NT2/D1 (cell line): Measurements from ENCODE around the gene CDS1.
"Not testable (repeated sequence)": the region's sequence is repeated elsewhere in the genome, so short reads cannot be mapped to it uniquely, and the experiment has no call there.

ENCODE experiments used
- DNase-seq: peaks from one replicate; pipeline ENCODE4 v3.0.0-alpha.2; 2011; ENCODE audit warnings: low read depth, low spot score
- H3K27me3 ChIP-seq: 2 replicates; pipeline ENCODE4 v1.6.0; 2011; ENCODE audit warnings: mild to moderate bottlenecking; ENCODE audit not compliant: insufficient read length, insufficient read depth
- H3K36me3 ChIP-seq: 2 replicates; pipeline ENCODE4 v1.6.1; 2011; ENCODE audit warnings: mild to moderate bottlenecking, low read length, mixed read lengths; ENCODE audit not compliant: insufficient read depth, insufficient read length
- H3K4me1 ChIP-seq: 2 replicates; pipeline ENCODE4 v1.5.1; 2011; ENCODE audit not compliant: insufficient read depth, insufficient read length
- H3K4me3 ChIP-seq: 2 replicates; pipeline ENCODE4 v1.5.1; 2011; ENCODE audit warnings: low read depth; ENCODE audit not compliant: insufficient read length
- H3K9ac ChIP-seq: 2 replicates; pipeline ENCODE4 v1.6.0; 2011; ENCODE audit warnings: low read depth; ENCODE audit not compliant: insufficient read length
- H3K9me3 ChIP-seq: 2 replicates; pipeline ENCODE4 v1.5.1; 2011; ENCODE audit warnings: mild to moderate bottlenecking, low read length; ENCODE audit not compliant: insufficient read depth
- SUZ12 ChIP-seq: IDR thresholded peaks from 2 replicates; pipeline ENCODE4 v1.6.1; 2011; ENCODE audit not compliant: insufficient read length, insufficient read depth; ENCODE audit errors: extremely low read depth
- YY1 ChIP-seq: IDR thresholded peaks from 2 replicates; pipeline ENCODE4 v1.6.1; 2011; ENCODE audit not compliant: insufficient read length, insufficient read depth
- ZNF274 ChIP-seq: IDR thresholded peaks from 2 replicates; pipeline ENCODE4 v1.6.1; 2011; ENCODE audit warnings: mild to moderate bottlenecking, low read depth, low read length

The CDS1 gene

GRCh38 chr4:84582988-84583875 lies at the start of gene CDS1:
Gene CDS1, plus strand, starts transcription at chr4:84583127. Its CDS starts 275 bp downstream, at chr4:84583402.
- no peaks in the 10 kb centered on the region for H3K4me1 ChIP-seq
- H3K36me3 ChIP-seq: no peaks in the 10 kb centered on the region
- no peak for DNase-seq
- TF ChIP-seq SUZ12: no peak
- no peak for TF ChIP-seq YY1
- no peak for TF ChIP-seq ZNF274
- H3K27me3 ChIP-seq: peaks cover 43% of the 10 kb centered on the region
- peak within 1 kb of the TSS; percentile 74 for H3K9ac ChIP-seq
- H3K9me3 ChIP-seq: no peaks in the 10 kb centered on the region
- H3K4me3 ChIP-seq: peak within 1 kb of the TSS; percentile 75

- no peak for DNase-seq
- TF ChIP-seq YY1: no peak
- no peak for TF ChIP-seq SUZ12
- no peak for TF ChIP-seq ZNF274
- Histone ChIP-seq H3K9me3 (no peaks in the 10 kb centered on the region), H3K4me1 (no peaks in the 10 kb centered on the region), H3K27me3 (no peaks in the 10 kb centered on the region), H3K36me3 (no peaks in the 10 kb centered on the region), H3K9ac (no peak overlapping the region), H3K4me3 (no peak overlapping the region)
Measured at GRCh38 chr4:84535901-84536300, 47.0 kb upstream of the CDS1 start.

- DNase-seq: no peak
- TF ChIP-seq YY1 (no peak), SUZ12 (no peak), ZNF274 (no peak)
- Histone ChIP-seq H3K36me3 (no peaks in the 10 kb centered on the region), H3K27me3 (no peaks in the 10 kb centered on the region), H3K4me3 (no peak overlapping the region), H3K9ac (no peak overlapping the region), H3K4me1 (no peaks in the 10 kb centered on the region), H3K9me3 (no peaks in the 10 kb centered on the region)
Measured at GRCh38 chr4:84545093-84545492, 37.8 kb upstream of the CDS1 start.

- DNase-seq: no peak
- Histone ChIP-seq H3K36me3 (no peaks in the 10 kb centered on the region), H3K9ac (no peak overlapping the region), H3K4me1 (no peaks in the 10 kb centered on the region), H3K4me3 (no peak overlapping the region), H3K9me3 (no peaks in the 10 kb centered on the region), H3K27me3 (no peaks in the 10 kb centered on the region)
- TF ChIP-seq YY1 (no peak), SUZ12 (no peak), ZNF274 (no peak)
Measured at GRCh38 chr4:84547211-84547610, 35.7 kb upstream of the CDS1 start.

- not testable (repeated sequence) for H3K4me3 ChIP-seq, H3K36me3 ChIP-seq, H3K9ac ChIP-seq, H3K4me1 ChIP-seq, H3K27me3 ChIP-seq, H3K9me3 ChIP-seq, DNase-seq
Measured at GRCh38 chr4:84549191-84549590, 33.7 kb upstream of the CDS1 start.

GRCh38 chr4:84562156-84562555 lies 20.8 kb upstream of the CDS1 start:
- no peaks in the 10 kb centered on the region for H3K36me3 ChIP-seq
- peaks cover 9% of the 10 kb centered on the region; the same call in 1 of the 2 replicates for H3K9me3 ChIP-seq
- H3K4me1 ChIP-seq: no peaks in the 10 kb centered on the region
- no peak for TF ChIP-seq ZNF274
- TF ChIP-seq SUZ12: no peak
- no peak for TF ChIP-seq YY1
- no peak for DNase-seq
- H3K27me3 ChIP-seq: no peaks in the 10 kb centered on the region
- H3K4me3 ChIP-seq: no peak overlapping the region
- no peak overlapping the region for H3K9ac ChIP-seq

- Histone ChIP-seq H3K9ac (no peak overlapping the region), H3K27me3 (no peaks in the 10 kb centered on the region), H3K36me3 (no peaks in the 10 kb centered on the region), H3K9me3 (peaks cover 9% of the 10 kb centered on the region; the same call in 1 of the 2 replicates), H3K4me3 (no peak overlapping the region), H3K4me1 (no peaks in the 10 kb centered on the region)
- DNase-seq: no peak
- TF ChIP-seq SUZ12: no peak
- TF ChIP-seq YY1: no peak
- TF ChIP-seq ZNF274: no peak
Measured at GRCh38 chr4:84563002-84563401, 19.9 kb upstream of the CDS1 start.
